WERI-Rb-1 (cell line): ENCODE measurements around the gene REC8.
"Not testable (repeated sequence)": the region's sequence is repeated elsewhere in the genome, so short reads cannot be mapped to it uniquely, and the experiment has no call there.

Experiments
- DNase-seq: peaks from one replicate; pipeline ENCODE4 v3.0.0-alpha.2; 2020
- H3K27ac ChIP-seq: fragments of 250-450 bp; sonication (Bioruptor Pico); 2 replicates; pipeline ENCODE4 v1.5.1; 2020; ENCODE audit warnings: mild to moderate bottlenecking, moderate library complexity
- H3K27me3 ChIP-seq: fragments of 250-450 bp; sonication (Bioruptor Pico); 2 replicates; pipeline ENCODE4 v1.5.1; 2021; ENCODE audit warnings: mild to moderate bottlenecking, low read depth, moderate library complexity; ENCODE audit not compliant: insufficient read depth, severe bottlenecking
- H3K36me3 ChIP-seq: fragments of 250-450 bp; sonication (Bioruptor Pico); 2 replicates; pipeline ENCODE4 v1.5.1; 2020; ENCODE audit warnings: mild to moderate bottlenecking, moderate library complexity
- H3K4me3 ChIP-seq: 2 replicates; pipeline ENCODE4 v1.5.1; 2011; ENCODE audit warnings: low read depth, mild to moderate bottlenecking, control low read depth, low read length
- H3K9me3 ChIP-seq: fragments of 250-450 bp; sonication (Bioruptor Pico); 2 replicates; pipeline ENCODE4 v1.5.1; 2021; ENCODE audit warnings: mild to moderate bottlenecking, moderate library complexity; ENCODE audit not compliant: severe bottlenecking
- TF ChIP-seq, protein P1 (sequence below): IDR thresholded peaks from 2 replicates; pipeline ENCODE4 v1.5.1; 2011; ENCODE audit warnings: low read depth, mild to moderate bottlenecking, control low read depth, inconsistent platforms, low read length

REC8 gene

DNA sequence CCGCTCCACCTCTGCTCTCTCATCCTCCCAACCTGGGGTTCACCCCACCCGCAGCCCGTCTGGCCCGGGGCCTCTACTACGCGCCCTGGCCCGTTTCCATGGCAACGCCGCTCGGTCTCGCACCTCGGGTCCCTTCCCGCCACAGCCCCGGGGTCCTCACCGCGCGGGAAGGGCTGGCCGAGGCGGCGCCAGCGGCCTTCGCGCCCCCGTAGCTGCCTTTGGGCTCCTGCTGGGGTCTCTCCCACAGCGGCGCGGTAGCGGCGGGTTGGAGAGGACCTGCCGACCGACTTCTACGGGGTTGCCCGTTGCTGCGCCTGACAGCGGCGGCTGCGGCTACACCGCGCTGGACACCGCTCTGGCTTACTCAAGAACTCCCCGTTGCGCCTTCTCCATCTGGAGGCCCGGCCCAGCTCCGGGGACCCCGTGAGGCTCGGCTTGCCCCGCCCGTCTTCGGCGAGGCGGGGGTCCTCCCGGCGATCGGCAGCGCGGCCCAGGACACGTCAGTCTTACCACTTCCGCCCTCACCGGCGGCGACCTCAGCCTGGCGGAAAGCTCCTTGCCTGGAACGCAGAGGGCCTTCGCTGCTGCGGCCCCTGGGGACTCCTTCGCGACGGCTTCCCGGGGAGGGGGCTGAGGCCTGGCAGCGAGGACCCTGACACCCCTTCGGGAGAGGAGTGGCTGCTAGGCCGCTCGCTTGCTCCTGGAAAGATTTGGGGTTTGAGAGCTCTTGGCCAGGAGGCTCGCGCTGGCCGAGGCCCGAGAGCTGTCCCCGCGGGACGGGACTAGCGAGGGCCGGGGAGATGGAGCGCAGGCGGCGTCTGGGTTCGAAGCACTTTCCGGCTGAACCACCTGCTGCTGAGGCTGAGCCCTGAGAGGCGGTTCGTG, 23.5 kb downstream of the REC8 start, which contains the start of gene TM9SF1:
Gene TM9SF1 (minus strand): TSS at position 256 of the 885 bp plus-strand sequence. CDS start 422 bp downstream, outside the sequence.
- Histone ChIP-seq H3K27me3 (no peaks in the 10 kb centered on the region), H3K9me3 (no peaks in the 10 kb centered on the region), H3K36me3 (peaks cover 31% of the 10 kb centered on the region), H3K27ac (peak within 1 kb of the TSS; percentile 98), H3K4me3 (peak within 1 kb of the TSS; percentile 50)
- TF ChIP-seq, protein P1, sequence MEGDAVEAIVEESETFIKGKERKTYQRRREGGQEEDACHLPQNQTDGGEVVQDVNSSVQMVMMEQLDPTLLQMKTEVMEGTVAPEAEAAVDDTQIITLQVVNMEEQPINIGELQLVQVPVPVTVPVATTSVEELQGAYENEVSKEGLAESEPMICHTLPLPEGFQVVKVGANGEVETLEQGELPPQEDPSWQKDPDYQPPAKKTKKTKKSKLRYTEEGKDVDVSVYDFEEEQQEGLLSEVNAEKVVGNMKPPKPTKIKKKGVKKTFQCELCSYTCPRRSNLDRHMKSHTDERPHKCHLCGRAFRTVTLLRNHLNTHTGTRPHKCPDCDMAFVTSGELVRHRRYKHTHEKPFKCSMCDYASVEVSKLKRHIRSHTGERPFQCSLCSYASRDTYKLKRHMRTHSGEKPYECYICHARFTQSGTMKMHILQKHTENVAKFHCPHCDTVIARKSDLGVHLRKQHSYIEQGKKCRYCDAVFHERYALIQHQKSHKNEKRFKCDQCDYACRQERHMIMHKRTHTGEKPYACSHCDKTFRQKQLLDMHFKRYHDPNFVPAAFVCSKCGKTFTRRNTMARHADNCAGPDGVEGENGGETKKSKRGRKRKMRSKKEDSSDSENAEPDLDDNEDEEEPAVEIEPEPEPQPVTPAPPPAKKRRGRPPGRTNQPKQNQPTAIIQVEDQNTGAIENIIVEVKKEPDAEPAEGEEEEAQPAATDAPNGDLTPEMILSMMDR, result no peak
- DNase-seq, result peak; percentile 89

DNA sequence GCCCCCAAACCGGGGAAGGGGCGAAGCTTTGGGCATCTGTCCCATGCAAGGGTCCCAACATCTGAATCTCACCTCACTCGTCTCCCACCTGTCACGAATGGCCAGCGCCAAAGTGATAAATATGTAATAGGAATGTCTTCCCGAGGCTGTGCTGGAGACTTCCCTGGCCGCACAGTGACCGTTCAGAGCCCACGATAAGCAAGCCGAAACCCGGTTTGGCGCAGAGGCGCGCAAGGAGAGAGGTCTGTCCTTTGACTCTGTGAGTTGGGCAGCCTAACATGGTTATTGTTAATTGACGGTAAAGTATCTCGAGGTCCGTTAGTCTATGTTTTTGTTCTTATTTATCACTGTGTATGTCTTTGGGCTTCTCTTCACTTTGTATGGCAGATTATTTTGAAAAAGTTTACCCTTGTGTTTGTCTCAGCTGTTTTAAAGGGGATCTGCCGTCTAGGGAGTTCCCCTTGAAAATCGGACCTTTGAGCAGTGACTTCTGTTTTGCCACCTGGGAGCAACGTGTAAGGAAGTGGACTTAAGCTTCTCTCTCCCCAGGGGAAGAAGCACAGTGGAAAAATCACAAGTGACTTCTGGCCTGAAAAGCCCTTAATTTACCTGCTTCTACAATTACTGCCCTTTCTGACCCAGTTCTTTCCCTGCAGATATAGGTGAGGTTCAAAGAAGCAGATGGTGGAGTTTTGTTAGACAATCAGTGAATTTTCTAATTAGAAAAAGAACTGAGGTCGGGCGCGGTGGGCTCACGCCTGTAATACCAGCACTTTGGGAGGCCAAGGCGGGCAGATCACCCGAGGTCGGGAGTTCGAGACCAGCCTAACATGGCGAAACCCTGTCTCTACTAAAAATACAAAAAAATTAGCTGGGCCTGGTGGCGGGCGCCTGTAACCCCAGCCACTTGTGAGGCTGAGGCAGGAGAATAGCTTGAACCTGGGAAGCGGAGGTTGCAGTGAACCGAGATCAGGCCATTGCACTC, 24.5 kb downstream of the REC8 start:
- no peaks in the 10 kb centered on the region for H3K27me3 ChIP-seq
- TF ChIP-seq, protein P1, result no peak
- H3K27ac ChIP-seq, result peak overlapping the region; percentile 98
- no peak for DNase-seq
- H3K4me3 ChIP-seq, result peak overlapping the region; percentile 50
- peaks cover 3% of the 10 kb centered on the region for H3K9me3 ChIP-seq
- peaks cover 31% of the 10 kb centered on the region for H3K36me3 ChIP-seq

DNA sequence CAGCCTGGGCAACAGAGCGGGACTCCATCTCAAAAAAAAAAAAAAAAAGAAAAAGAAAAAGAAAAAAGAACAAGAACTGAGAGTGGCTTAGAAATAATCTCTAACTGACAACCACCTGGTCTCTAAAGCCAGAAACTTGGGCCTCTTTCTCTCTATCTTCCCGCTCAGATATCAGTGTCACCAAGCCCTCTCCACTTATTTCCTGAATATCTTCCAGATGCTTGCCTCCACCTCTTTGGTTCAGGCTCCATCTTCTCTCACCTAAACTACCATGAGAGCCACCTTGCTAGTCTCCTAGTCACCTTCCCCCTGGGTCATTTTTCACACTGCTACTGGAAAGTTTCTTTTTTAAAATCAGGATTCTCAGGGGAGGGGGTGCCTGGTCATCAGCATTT, 25.2 kb downstream of the REC8 start:
- DNase-seq, result no peak
- peaks cover 7% of the 10 kb centered on the region for H3K9me3 ChIP-seq
- H3K27me3 ChIP-seq, result no peaks in the 10 kb centered on the region
- TF ChIP-seq, protein P1, result no peak
- no peak overlapping the region for H3K4me3 ChIP-seq
- no peak overlapping the region for H3K27ac ChIP-seq
- H3K36me3 ChIP-seq, result peaks cover 31% of the 10 kb centered on the region

DNA sequence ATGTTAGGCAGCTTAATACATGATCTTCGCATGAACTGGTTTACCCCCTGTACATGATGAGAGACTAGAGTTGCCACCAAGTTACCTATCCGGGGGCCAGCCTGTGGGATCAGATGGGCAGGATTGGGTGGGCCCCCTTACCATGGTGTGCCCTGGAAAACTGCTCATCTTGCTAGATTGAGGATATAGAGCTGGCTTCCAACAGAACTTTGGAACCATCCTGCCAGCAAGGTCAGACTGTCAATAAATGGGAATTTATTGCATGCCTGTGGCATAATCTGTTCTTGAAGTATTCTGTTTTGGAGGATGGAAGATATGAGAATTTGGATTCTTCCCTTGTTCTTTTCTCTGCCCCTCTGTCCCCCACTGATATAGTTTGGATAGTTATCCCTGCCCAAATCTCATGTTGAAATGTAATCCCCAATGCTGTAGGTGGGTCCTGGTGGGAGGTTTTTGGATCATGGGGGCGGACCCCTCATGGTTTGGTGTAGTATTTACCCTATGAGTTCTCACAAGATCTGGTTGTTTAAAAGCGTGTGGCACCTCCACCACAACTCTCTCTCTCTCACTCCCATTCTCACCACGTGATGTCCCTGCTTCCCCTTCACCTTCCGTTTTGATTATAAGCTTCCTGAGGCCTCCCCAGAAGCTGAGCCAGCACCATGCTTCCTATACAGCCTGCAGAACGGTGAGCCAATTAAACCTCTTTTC, 27.1 kb downstream of the REC8 start:
- Histone ChIP-seq H3K27ac (no peak overlapping the region), H3K36me3 (peaks cover 27% of the 10 kb centered on the region), H3K4me3 (no peak overlapping the region), H3K27me3 (no peaks in the 10 kb centered on the region), H3K9me3 (peaks cover 12% of the 10 kb centered on the region)
- DNase-seq, result no peak
- TF ChIP-seq, protein P1, result no peak

DNA sequence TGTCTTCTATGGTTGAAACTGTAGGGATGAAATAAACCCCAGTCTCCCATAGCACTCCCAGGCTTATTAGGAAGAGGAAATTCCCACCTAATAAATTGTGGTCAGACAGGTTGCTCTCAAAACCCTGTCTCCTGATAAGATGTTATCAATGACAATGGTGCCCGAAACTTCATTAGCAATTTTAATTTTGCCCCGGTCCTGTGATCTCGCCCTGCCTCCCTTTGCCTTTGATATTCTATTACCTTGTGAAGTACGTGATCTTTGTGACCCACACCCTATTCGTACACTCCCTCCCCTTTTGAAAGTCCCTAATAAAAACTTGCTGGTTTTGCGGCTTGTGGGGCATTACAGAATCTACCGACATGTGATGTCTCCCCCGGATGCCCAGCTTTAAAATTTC, 30.7 kb downstream of the REC8 start:
- not testable (repeated sequence) for H3K27ac ChIP-seq, H3K27me3 ChIP-seq, H3K4me3 ChIP-seq, DNase-seq
- Histone ChIP-seq H3K9me3 (peaks cover 12% of the 10 kb centered on the region), H3K36me3 (peaks cover 40% of the 10 kb centered on the region)

DNA sequence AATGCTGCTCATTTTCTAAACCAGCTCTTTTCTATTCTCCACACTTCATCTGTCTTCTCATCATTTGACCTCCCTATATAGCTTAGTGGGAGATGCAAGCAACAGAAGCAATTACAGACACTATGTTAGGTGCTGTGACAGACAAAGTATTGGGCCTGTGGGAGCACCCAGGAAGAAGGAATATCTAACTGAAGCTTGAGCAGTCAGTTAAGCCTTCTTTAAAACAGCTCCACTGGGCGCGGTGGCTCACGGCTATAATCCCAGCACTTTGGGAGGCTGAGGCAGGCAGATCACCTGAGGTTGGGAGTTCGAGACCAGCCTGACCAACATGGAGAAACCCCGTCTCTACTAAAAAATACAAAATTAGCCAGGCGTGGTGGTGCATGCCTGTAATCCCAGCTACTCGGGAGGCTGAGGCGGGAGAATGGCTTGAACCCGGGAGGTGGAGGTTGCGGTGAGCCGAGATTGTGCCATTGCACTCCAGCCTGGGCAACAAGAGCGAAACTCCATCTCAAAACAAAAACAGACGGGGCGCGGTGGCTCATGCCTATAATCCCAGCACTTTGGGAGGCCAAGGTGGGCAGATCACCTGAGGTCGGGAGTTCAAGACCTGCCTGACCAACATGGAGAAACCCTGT, 31.5 kb downstream of the REC8 start:
- Histone ChIP-seq H3K9me3 (peaks cover 12% of the 10 kb centered on the region), H3K36me3 (peaks cover 48% of the 10 kb centered on the region), H3K27ac (peak overlapping the region; percentile 40)
- not testable (repeated sequence) for H3K4me3 ChIP-seq, DNase-seq, H3K27me3 ChIP-seq
